Measurements from ENCODE around the gene RGS3.

DNA sequence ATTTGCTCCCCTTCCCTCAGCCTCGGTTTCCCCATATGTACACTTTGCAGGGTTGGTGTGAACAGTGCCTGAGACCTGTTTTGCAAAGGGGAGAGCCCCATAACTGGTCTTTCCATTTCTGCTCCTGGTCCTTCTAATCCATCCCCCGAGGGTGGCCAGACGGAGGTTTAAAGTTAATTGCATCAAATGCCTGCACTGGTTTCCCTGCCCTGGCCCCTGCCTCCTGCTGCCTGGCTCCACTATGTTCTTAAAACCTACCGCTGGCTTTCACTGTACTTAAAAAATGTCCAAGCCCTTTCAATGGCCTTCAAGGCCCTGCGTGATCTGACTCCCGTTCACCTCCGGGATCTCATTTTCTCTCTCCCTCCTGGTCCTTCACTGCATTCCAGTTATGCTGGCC, 183.0 kb downstream of the RGS3 start:
- TF ChIP-seq, protein P1, sequence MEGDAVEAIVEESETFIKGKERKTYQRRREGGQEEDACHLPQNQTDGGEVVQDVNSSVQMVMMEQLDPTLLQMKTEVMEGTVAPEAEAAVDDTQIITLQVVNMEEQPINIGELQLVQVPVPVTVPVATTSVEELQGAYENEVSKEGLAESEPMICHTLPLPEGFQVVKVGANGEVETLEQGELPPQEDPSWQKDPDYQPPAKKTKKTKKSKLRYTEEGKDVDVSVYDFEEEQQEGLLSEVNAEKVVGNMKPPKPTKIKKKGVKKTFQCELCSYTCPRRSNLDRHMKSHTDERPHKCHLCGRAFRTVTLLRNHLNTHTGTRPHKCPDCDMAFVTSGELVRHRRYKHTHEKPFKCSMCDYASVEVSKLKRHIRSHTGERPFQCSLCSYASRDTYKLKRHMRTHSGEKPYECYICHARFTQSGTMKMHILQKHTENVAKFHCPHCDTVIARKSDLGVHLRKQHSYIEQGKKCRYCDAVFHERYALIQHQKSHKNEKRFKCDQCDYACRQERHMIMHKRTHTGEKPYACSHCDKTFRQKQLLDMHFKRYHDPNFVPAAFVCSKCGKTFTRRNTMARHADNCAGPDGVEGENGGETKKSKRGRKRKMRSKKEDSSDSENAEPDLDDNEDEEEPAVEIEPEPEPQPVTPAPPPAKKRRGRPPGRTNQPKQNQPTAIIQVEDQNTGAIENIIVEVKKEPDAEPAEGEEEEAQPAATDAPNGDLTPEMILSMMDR (IDR thresholded peaks at IDR 0.05): no peak
- TF ChIP-seq EP300 (IDR thresholded peaks at IDR 0.05): no peak
